OCI-LY3 (cell line): ENCODE data around the gene TTC28.

Experiments used
- EZH2phosphoT487 ChIP-seq: fragments of 200-600 bp; shearing (Covaris generic); IDR thresholded peaks from 2 replicates; pipeline ENCODE4 v1.6.1; 2018; ENCODE audit warnings: antibody characterized with exemption, mixed run types, low read depth
- TF ChIP-seq, protein P1 (sequence below): fragments of 200-600, 300-600 bp; sonication (generic); IDR thresholded peaks from 2 replicates; pipeline ENCODE4 v1.5.1; 2014; ENCODE audit warnings: antibody characterized with exemption, low read length, low read depth

DNA sequence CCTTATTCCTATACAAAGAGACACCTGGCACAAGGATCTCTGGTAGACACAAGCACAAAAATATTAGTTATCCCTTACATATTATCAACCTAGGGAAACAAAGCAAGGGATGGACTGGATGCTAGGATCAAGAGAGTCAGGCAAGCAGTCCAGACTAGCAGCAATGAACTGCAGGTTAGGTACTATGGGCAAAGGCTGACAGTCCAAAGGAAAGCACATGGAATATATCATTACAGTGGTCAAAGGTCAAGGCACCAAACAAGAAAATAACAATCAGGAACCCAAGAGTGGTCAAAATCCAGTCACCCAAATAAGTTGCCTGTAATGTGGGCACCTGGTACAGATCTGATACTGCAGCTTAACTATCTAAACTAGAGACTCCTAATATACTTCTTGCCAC lies 77.7 kb downstream of the TTC28 start:
- TF ChIP-seq, protein P1, sequence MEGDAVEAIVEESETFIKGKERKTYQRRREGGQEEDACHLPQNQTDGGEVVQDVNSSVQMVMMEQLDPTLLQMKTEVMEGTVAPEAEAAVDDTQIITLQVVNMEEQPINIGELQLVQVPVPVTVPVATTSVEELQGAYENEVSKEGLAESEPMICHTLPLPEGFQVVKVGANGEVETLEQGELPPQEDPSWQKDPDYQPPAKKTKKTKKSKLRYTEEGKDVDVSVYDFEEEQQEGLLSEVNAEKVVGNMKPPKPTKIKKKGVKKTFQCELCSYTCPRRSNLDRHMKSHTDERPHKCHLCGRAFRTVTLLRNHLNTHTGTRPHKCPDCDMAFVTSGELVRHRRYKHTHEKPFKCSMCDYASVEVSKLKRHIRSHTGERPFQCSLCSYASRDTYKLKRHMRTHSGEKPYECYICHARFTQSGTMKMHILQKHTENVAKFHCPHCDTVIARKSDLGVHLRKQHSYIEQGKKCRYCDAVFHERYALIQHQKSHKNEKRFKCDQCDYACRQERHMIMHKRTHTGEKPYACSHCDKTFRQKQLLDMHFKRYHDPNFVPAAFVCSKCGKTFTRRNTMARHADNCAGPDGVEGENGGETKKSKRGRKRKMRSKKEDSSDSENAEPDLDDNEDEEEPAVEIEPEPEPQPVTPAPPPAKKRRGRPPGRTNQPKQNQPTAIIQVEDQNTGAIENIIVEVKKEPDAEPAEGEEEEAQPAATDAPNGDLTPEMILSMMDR = no peak
- TF ChIP-seq EZH2phosphoT487 = no peak
